H9 (cell line): ENCODE results near the gene SDR9C7. TPM values are rescaled to one million over a fixed set of nuclear protein-coding genes. Genes with fewer than 3 reads are reported as not detected.
"Not testable (repeated sequence)": the region's sequence is repeated elsewhere in the genome, so short reads cannot be mapped to it uniquely, and the experiment has no call there.

Experiments used
- DNase-seq: peaks from one replicate; pipeline ENCODE4 v3.0.0-alpha.2; 2017
- H2AFZ ChIP-seq: one replicate; pipeline ENCODE4 v1.6.1; 2013; ENCODE audit warnings: mild to moderate bottlenecking, low read length, control low read depth, moderate library complexity
- H2AK5ac ChIP-seq: 2 replicates; pipeline ENCODE4 v1.6.1; 2013; ENCODE audit warnings: low read length, control low read depth, mixed read lengths; ENCODE audit not compliant: insufficient read length
- H2BK120ac ChIP-seq: one replicate; pipeline ENCODE4 v1.6.1; 2013; ENCODE audit warnings: low read depth, mild to moderate bottlenecking, low read length, control low read depth, inconsistent platforms; ENCODE audit not compliant: poor library complexity, severe bottlenecking
- H2BK12ac ChIP-seq: 2 replicates; pipeline ENCODE4 v1.6.1; 2013; ENCODE audit warnings: low read length, control low read depth, mixed read lengths, low read depth; ENCODE audit not compliant: insufficient read length
- H2BK15ac ChIP-seq: 2 replicates; pipeline ENCODE4 v1.6.1; 2013; ENCODE audit warnings: low read depth, low read length, control low read depth
- H2BK20ac ChIP-seq: one replicate; pipeline ENCODE4 v1.6.1; 2013; ENCODE audit warnings: low read depth, mild to moderate bottlenecking, low read length, control low read depth, inconsistent platforms; ENCODE audit not compliant: poor library complexity, severe bottlenecking
- H2BK5ac ChIP-seq: 2 replicates; pipeline ENCODE4 v1.6.1; 2013; ENCODE audit warnings: low read length, control low read depth, mixed read lengths; ENCODE audit not compliant: insufficient read length
- H3K14ac ChIP-seq: 2 replicates; pipeline ENCODE4 v1.6.1; 2013; ENCODE audit warnings: low read length, control low read depth; ENCODE audit not compliant: insufficient read depth
- H3K18ac ChIP-seq: 2 replicates; pipeline ENCODE4 v1.6.1; 2013; ENCODE audit warnings: low read depth, mild to moderate bottlenecking, mixed read lengths, low read length, control low read depth; ENCODE audit not compliant: insufficient read length
- H3K23ac ChIP-seq: 2 replicates; pipeline ENCODE4 v1.6.1; 2013; ENCODE audit warnings: low read length, control low read depth, mixed read lengths, low read depth; ENCODE audit not compliant: insufficient read length
- H3K23me2 ChIP-seq: 2 replicates; pipeline ENCODE4 v1.6.1; 2013; ENCODE audit warnings: low read depth, mild to moderate bottlenecking, mixed read lengths, low read length, control low read depth; ENCODE audit not compliant: insufficient read length, poor library complexity, severe bottlenecking
- H3K27ac ChIP-seq: 2 replicates; pipeline ENCODE4 v1.5.1; 2013; ENCODE audit warnings: low read length, control low read depth, mixed read lengths, low read depth; ENCODE audit not compliant: insufficient read length
- H3K27me3 ChIP-seq: 2 replicates; pipeline ENCODE4 v1.6.1; 2013; ENCODE audit warnings: low read length, control low read depth, inconsistent platforms; ENCODE audit not compliant: insufficient read depth
- H3K4ac ChIP-seq: 2 replicates; pipeline ENCODE4 v1.6.1; 2013; ENCODE audit warnings: low read depth, mild to moderate bottlenecking, control low read depth, inconsistent platforms, low read length, moderate library complexity
- H3K4me1 ChIP-seq: 2 replicates; pipeline ENCODE4 v1.6.1; 2013; ENCODE audit warnings: low read length, control low read depth, inconsistent platforms; ENCODE audit not compliant: insufficient read depth
- H3K4me2 ChIP-seq: 2 replicates; pipeline ENCODE4 v1.6.1; 2013; ENCODE audit warnings: low read length, control low read depth, mixed read lengths; ENCODE audit not compliant: insufficient read length, insufficient read depth
- H3K56ac ChIP-seq: 2 replicates; pipeline ENCODE4 v1.6.1; 2013; ENCODE audit warnings: low read depth, mild to moderate bottlenecking, mixed read lengths, low read length, control low read depth; ENCODE audit not compliant: insufficient read length
- H3K79me1 ChIP-seq: 2 replicates; pipeline ENCODE4 v1.6.1; 2013; ENCODE audit warnings: low read depth, mild to moderate bottlenecking, moderate library complexity, low read length, control low read depth, inconsistent platforms; ENCODE audit not compliant: insufficient read depth, poor library complexity, severe bottlenecking
- H3K79me2 ChIP-seq: 2 replicates; pipeline ENCODE4 v1.6.1; 2013; ENCODE audit warnings: low read length, control low read depth, inconsistent platforms; ENCODE audit not compliant: insufficient read depth
- H3K9ac ChIP-seq: 2 replicates; pipeline ENCODE4 v1.6.1; 2013; ENCODE audit warnings: low read length, control low read depth, mixed read lengths; ENCODE audit not compliant: insufficient read length; ENCODE audit errors: extremely low read depth
- H3K9me3 ChIP-seq: one replicate; pipeline ENCODE4 v1.6.1; 2013; ENCODE audit warnings: low read depth, low read length, inconsistent platforms; ENCODE audit not compliant: control insufficient read depth
- H3T11ph ChIP-seq: one replicate; pipeline ENCODE4 v1.6.1; 2013; ENCODE audit warnings: mild to moderate bottlenecking, low read length, control low read depth, inconsistent platforms
- H4K20me1 ChIP-seq: one replicate; pipeline ENCODE4 v1.6.1; 2013; ENCODE audit not compliant: control insufficient read depth, insufficient read length, insufficient read depth
- H4K5ac ChIP-seq: 2 replicates; pipeline ENCODE4 v1.6.1; 2013; ENCODE audit warnings: low read depth, mild to moderate bottlenecking, mixed read lengths, low read length, control low read depth; ENCODE audit not compliant: insufficient read length
- H4K8ac ChIP-seq: replicated peaks from 2 replicates; pipeline ENCODE4 v1.6.1; 2013; ENCODE audit warnings: low read length, control low read depth, mixed read lengths, low read depth; ENCODE audit not compliant: insufficient read length
- H4K91ac ChIP-seq: 2 replicates; pipeline ENCODE4 v1.6.1; 2013; ENCODE audit warnings: low read depth, mild to moderate bottlenecking, moderate library complexity, mixed read lengths, low read length, control low read depth; ENCODE audit not compliant: insufficient read length
- H3K27ac Mint-ChIP-seq, 3 experiments: 2 replicates in 2 of 3; 3 replicates in 1 of 3; pipeline ENCODE4 v1.8.0; 2020 to 2021; ENCODE audit warnings: mixed read lengths in 3 of 3, mild to moderate bottlenecking in 1 of 3, moderate library complexity in 1 of 3
- H3K27me3 Mint-ChIP-seq: 2 replicates; pipeline ENCODE4 v1.8.0; 2021; ENCODE audit warnings: low read depth, mild to moderate bottlenecking, moderate library complexity, mixed read lengths
- H3K36me3 Mint-ChIP-seq, 3 experiments: 2 replicates in 2 of 3; 3 replicates in 1 of 3; pipeline ENCODE4 v1.8.0; 2020 to 2021; ENCODE audit warnings: low read depth in 3 of 3, mixed read lengths in 3 of 3; ENCODE audit not compliant: insufficient read depth in 1 of 3
- H3K4me1 Mint-ChIP-seq, 2 experiments: 2 replicates each; pipeline ENCODE4 v1.8.0; 2020; ENCODE audit warnings: mixed read lengths in 2 of 2
- H3K4me3 Mint-ChIP-seq, 2 experiments: 2 replicates in 1 of 2; 3 replicates in 1 of 2; pipeline ENCODE4 v1.8.0; 2020 to 2021; ENCODE audit warnings: mild to moderate bottlenecking in 2 of 2, mixed read lengths in 2 of 2, moderate library complexity in 1 of 2
- H3K9me3 Mint-ChIP-seq, 2 experiments: 2 replicates in 1 of 2; 3 replicates in 1 of 2; pipeline ENCODE4 v1.8.0; 2020; ENCODE audit warnings: mild to moderate bottlenecking in 2 of 2, mixed read lengths in 2 of 2, moderate library complexity in 1 of 2
- WGBS: extraction: QIAGEN DNeasy Blood & Tissue Kit; methylation state at CpG from one replicate; pipeline ENCODE4 v1.1.7; 2013; ENCODE audit warnings: missing lambda C conversion rate, low lambda C conversion rate, mixed read lengths; ENCODE audit not compliant: insufficient read length; ENCODE audit errors: extremely low coverage; 5-methylcytosine and 5-hydroxymethylcytosine counted together
- total RNA-seq: library from RNA; stranded (reverse); gene quantifications from 2 replicates; pipeline ENCODE4 v1.2.1, GENCODE V29; 2021
- TF ChIP-seq, protein P1 (sequence below): fragments of 200-600 bp; sonication (generic); conservative IDR thresholded peaks from 3 replicates; pipeline ENCODE4 v1.8.0; 2021; ENCODE audit warnings: antibody characterized with exemption, mild to moderate bottlenecking

The SDR9C7 gene
- total RNA-seq, 1 experiment from 2014 or later: not detected

DNA sequence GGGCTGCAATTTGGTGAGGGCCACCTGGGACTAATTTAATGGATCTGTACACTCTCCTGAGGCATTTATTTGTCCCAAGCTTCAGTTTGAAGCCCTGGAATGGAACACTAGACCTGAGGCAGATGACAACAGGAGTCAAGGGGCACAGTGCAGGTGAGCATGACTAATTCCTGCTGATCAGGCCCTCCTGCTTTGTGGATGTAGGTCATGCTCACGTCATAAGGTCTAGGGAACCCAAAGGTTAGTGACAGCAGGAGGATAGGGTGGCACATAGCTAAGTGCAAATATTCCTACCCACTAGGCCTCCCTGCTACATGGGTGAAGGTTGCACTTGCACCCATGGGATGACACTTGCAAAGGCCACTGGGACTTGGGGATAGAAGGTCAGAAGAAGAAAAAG, 30.8 kb downstream of the SDR9C7 start:
- Histone ChIP-seq H2BK120ac (no peak overlapping the region), H3K14ac (no peak overlapping the region), H2BK12ac (no peak overlapping the region), H3T11ph (no peak overlapping the region), H3K56ac (no peak overlapping the region), H2BK5ac (no peak overlapping the region), H3K23ac (no peak overlapping the region), H3K4ac (no peak overlapping the region), H3K4me2 (no peak overlapping the region), H2BK20ac (no peak overlapping the region), H3K79me1 (no peaks in the 10 kb centered on the region), H2AK5ac (no peak overlapping the region), H3K27ac (no peak overlapping the region), H3K79me2 (no peaks in the 10 kb centered on the region), H4K5ac (no peak overlapping the region), H3K18ac (no peak overlapping the region), H4K91ac (no peak overlapping the region), H3K23me2 (no peaks in the 10 kb centered on the region), H3K4me1 (no peaks in the 10 kb centered on the region), H2AFZ (no peak overlapping the region), H3K9me3 (peaks cover 34% of the 10 kb centered on the region), H4K8ac (no peak overlapping the region), H4K20me1 (no peaks in the 10 kb centered on the region), H3K27me3 (no peaks in the 10 kb centered on the region), H3K9ac (no peak overlapping the region), H2BK15ac (no peak overlapping the region)
- peaks cover 61 to 66% of the 10 kb centered on the region in 2 experiments for H3K9me3 Mint-ChIP-seq
- peaks cover 12% of the 10 kb centered on the region; the same call in 1 of the 2 replicates for H3K27me3 Mint-ChIP-seq
- no peak overlapping the region for H3K4me3 Mint-ChIP-seq
- no peaks in the 10 kb centered on the region for H3K4me1 Mint-ChIP-seq
- no peak for DNase-seq
- no CpG with 5 or more reads among the region's 1 CpG for WGBS
- TF ChIP-seq, protein P1, sequence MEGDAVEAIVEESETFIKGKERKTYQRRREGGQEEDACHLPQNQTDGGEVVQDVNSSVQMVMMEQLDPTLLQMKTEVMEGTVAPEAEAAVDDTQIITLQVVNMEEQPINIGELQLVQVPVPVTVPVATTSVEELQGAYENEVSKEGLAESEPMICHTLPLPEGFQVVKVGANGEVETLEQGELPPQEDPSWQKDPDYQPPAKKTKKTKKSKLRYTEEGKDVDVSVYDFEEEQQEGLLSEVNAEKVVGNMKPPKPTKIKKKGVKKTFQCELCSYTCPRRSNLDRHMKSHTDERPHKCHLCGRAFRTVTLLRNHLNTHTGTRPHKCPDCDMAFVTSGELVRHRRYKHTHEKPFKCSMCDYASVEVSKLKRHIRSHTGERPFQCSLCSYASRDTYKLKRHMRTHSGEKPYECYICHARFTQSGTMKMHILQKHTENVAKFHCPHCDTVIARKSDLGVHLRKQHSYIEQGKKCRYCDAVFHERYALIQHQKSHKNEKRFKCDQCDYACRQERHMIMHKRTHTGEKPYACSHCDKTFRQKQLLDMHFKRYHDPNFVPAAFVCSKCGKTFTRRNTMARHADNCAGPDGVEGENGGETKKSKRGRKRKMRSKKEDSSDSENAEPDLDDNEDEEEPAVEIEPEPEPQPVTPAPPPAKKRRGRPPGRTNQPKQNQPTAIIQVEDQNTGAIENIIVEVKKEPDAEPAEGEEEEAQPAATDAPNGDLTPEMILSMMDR: no peak
- H3K27ac Mint-ChIP-seq: no peak overlapping the region
- peaks cover 0 to 5% (median 3%) of the 10 kb centered on the region in 3 experiments; a peak in 2 of 7 replicates for H3K36me3 Mint-ChIP-seq

DNA sequence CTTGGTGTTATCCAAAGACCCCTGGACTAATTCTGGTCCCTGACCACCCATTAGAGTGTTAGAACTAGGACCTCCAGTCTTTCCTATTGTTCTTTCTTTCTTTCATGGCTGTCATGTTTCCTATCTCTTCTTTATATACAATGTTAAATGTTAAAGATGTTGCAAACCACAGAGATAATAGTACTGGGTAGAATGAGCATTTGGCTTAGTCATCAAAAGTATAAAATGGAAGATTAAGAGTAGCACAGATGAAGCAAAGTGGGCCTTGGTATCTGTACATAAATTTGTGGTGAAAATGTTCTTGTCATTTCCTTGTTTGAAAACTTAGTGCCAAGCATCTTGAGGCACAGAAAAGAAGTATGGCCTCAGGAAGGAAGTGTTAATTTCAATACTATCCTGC, 32.9 kb downstream of the SDR9C7 start:
- not testable (repeated sequence) for H2BK120ac ChIP-seq, H3K4me2 ChIP-seq, H3K36me3 Mint-ChIP-seq

More for the DNA sequence above, 32.9 kb downstream of the SDR9C7 start:
- H3K4me3 Mint-ChIP-seq, H3K79me2 ChIP-seq, H2AK5ac ChIP-seq, H3K27ac ChIP-seq, H2BK15ac ChIP-seq, H3K27me3 ChIP-seq, DNase-seq, H2AFZ ChIP-seq, H4K8ac ChIP-seq, H3K9ac ChIP-seq, H3K4me1 Mint-ChIP-seq, H3K56ac ChIP-seq, H3K23ac ChIP-seq, H3K4me1 ChIP-seq, H2BK5ac ChIP-seq, H3K14ac ChIP-seq, H4K20me1 ChIP-seq, H3K4ac ChIP-seq, H4K5ac ChIP-seq, H3K79me1 ChIP-seq, H3T11ph ChIP-seq, H3K27ac Mint-ChIP-seq, H3K23me2 ChIP-seq, H3K18ac ChIP-seq, H2BK20ac ChIP-seq, H4K91ac ChIP-seq, H2BK12ac ChIP-seq: not testable (repeated sequence)
- peaks cover 29% of the 10 kb centered on the region for H3K9me3 ChIP-seq
- H3K27me3 Mint-ChIP-seq: peaks cover 12% of the 10 kb centered on the region; the same call in 1 of the 2 replicates
- H3K9me3 Mint-ChIP-seq: peaks cover 52 to 61% of the 10 kb centered on the region in 2 experiments
